ENCODE data around the gene DNM3. TPM values are rescaled to one million over a fixed set of nuclear protein-coding genes. Genes with fewer than 3 reads are reported as not detected.

DNM3 gene
- total and polyA plus RNA-seq, 2 experiments from 2014 or later = 5.2 to 12.2 TPM

GRCh38 chr1:171867236-171867635 lies 25.9 kb downstream of the DNM3 start:
- no peak overlapping the region for H3K4me3 ChIP-seq
- H3K4me3 Mint-ChIP-seq = no peak overlapping the region
- H3K79me2 ChIP-seq (replicated peaks; ENCODE audit: insufficient read depth) = no peaks in the 10 kb centered on the region
- no peak overlapping the region for H3K27ac Mint-ChIP-seq
- H3F3A ChIP-seq (replicated peaks; ENCODE audit: low read depth) = no peaks in the 10 kb centered on the region
- no peak overlapping the region for H3K4me2 ChIP-seq
- no peak for DNase-seq (ENCODE audit: low spot score)
- H3K27me3 ChIP-seq (ENCODE audit: insufficient read depth) = no peaks in the 10 kb centered on the region
- H3K9me3 Mint-ChIP-seq = no peaks in the 10 kb centered on the region
- H4K20me1 ChIP-seq (replicated peaks; ENCODE audit: insufficient read depth) = no peaks in the 10 kb centered on the region
- peaks cover 2% of the 10 kb centered on the region for H3K27me3 Mint-ChIP-seq (ENCODE audit: insufficient read depth, low read depth, poor library complexity)
- peaks cover 12% of the 10 kb centered on the region for H3K4me1 ChIP-seq (ENCODE audit: insufficient read depth)
- no peak for ATAC-seq
- TF ChIP-seq REST (IDR thresholded peaks at IDR 0.05; ENCODE audit: unreplicated experiment) (no peak), EZH2phosphoT487 (IDR thresholded peaks at IDR 0.05; ENCODE audit: unreplicated experiment) (no peak), POLR2AphosphoS5 (IDR thresholded peaks at IDR 0.05; ENCODE audit: low read depth) (no peak), JUNB (IDR thresholded peaks at IDR 0.05; ENCODE audit: unreplicated experiment) (no peak), CREB1 (CRISPR knock-in tag; IDR thresholded peaks at IDR 0.05; ENCODE audit: low read depth) (no peak), ZNF331 (CRISPR knock-in tag; IDR thresholded peaks at IDR 0.05; ENCODE audit: low read depth) (no peak), NANOG (IDR thresholded peaks at IDR 0.05; ENCODE audit: borderline replicate concordance) (no peak), ZNF114 (CRISPR knock-in tag; IDR thresholded peaks at IDR 0.05) (no peak), ETS1 (IDR thresholded peaks at IDR 0.05) (no peak), ZNF462 (CRISPR knock-in tag; IDR thresholded peaks at IDR 0.05) (no peak), STAT1 (IDR thresholded peaks at IDR 0.05; ENCODE audit: unreplicated experiment) (no peak), CTCF (conservative IDR thresholded peaks at IDR 0.05; ENCODE audit: low read depth in 2 of 2) (no peak), EZH2 (IDR thresholded peaks at IDR 0.05; ENCODE audit: low read depth, unreplicated experiment) (no peak)
- H3K36me3 Mint-ChIP-seq (ENCODE audit: low read depth) = no peaks in the 10 kb centered on the region
- H3K4me1 Mint-ChIP-seq = peaks cover 10% of the 10 kb centered on the region
- H2AFZ ChIP-seq = no peak overlapping the region
- no peak overlapping the region for H3K27ac ChIP-seq (ENCODE audit: low read depth)
- H3K9me2 ChIP-seq (ENCODE audit: insufficient read depth) = no peaks in the 10 kb centered on the region
- H3K36me3 ChIP-seq (ENCODE audit: insufficient read depth) = no peaks in the 10 kb centered on the region
